NAMALWA (cell line): Measurements from ENCODE around the gene PTGR1.
A peak's percentile ranks its signal among the peaks of the same experiment; 100 is the strongest.
"Not testable (repeated sequence)": the region's sequence is repeated elsewhere in the genome, so short reads cannot be mapped to it uniquely, and the experiment has no call there.

ENCODE experiments used
- DNase-seq: peaks from one replicate; pipeline ENCODE4 v3.0.0-alpha.2; 2015; ENCODE audit warnings: low spot score

PTGR1 gene

DNA sequence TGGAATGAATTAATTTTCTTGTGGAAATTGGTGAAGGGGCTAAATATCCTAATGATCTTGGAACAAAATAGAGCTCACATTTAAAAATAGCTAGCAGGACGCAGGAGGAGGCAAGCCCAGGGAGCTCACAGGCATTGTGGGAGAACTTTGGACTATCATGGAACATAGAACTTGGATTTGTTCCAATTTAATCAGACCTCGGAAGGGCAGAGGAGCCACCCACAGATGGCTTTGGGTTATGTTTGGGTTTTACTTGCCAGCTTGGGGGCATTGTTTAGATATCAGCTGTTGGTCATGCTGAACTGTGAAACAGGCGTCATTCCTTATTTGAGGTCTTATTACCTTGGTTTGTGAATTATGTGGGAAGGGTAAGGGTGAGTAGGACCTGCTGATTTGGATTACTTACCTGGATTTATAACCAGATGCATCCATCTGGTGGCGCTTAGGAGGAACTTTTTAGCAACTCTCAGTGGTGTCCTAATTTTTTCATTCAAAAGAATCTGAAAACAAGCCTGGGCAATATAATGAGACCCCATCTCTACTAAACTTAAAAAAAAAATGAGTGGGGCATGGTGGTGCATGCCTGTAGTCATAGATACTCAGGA, 14.1 kb upstream of the PTGR1 start:
- no peak for DNase-seq

DNA sequence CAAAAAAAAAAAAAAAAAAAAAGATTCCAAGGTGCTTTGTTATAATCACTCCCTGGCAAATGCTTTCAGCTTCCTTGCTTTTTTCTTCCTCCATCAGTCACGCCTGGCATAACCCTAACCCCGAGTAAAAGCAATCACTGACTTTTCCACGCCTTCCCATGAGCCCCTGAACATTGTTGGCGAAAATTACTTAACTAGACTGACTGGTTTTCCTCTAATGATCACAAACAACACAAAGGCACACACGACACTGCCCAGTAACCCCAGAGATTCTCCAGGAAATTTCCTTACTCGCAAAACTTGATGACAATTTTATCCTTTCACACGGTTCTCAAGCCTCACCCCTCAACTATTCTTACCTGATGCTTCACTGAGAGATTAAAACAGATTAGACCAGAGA, 11.4 kb upstream of the PTGR1 start:
- no peak for DNase-seq

DNA sequence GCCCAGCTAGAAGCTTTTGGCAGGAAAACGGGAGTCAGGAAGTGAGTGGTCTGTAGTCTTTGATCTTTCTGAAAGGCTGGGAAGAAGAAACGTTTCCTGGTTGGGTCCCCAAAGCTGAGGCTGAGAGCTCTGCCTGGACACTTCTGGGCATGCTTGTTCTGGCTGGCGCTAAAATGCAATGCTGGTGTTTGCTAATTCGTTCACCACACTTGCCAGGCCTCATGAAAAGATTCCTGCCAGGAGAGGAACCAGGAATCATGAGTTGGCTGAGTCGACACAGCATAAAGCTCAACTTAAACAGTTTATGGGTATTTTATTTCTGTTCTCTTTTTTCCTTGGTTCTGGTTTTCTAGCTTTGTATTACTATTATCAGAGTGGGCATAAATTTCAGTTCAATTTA, 10.7 kb upstream of the PTGR1 start:
- DNase-seq: no peak

DNA sequence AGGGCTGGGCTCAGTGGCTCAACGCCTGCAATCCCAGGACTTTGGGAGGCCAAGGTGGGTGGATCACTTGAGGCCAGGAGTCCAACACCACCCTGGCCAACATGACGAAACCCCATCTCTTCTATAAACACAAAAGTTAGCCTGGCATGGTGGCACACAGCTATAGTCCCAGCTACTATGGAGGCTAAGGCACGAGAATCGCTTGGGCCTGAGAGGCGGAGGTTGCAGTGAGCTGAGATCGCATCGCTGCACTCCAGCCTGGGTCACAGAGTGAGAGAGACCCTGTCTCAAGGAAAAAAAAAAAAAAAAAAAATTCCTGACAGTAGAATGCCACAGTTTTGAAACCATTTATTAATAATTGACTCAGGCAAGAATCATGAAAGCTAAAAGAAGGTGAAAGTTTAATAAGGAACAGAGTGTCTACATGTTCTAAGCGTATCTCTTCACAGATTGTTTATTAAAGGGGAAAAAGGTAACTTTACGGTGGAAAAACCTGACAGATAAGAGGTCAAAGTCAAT, 5.7 kb upstream of the PTGR1 start:
- DNase-seq: no peak

DNA sequence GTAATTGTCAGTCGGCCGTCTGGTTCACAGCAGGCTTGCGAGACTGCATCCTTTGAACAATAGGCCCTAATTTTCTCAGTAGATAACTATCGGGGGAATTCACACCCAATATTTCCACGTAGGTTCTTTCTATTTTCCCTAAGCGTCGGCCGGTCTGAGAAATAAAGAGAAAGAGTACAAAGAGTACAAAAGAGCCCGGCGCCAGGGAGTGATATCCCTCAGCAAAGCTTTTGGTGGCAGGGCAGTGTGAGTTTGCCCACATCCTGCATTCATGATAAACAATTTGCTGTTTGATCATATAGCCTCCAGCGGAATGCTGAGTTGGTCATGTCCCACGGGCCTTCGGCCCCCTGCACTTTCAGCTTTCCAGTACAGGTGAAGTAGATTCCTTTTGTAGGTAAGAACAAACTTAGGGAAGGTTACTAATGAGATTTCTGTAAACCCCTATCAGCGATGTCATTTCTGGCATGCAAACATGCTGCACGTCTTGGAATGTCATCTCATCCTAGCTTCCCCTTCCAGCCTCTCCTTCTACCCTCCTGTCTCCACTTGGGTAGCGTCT, 4.7 kb upstream of the PTGR1 start:
- no peak for DNase-seq

DNA sequence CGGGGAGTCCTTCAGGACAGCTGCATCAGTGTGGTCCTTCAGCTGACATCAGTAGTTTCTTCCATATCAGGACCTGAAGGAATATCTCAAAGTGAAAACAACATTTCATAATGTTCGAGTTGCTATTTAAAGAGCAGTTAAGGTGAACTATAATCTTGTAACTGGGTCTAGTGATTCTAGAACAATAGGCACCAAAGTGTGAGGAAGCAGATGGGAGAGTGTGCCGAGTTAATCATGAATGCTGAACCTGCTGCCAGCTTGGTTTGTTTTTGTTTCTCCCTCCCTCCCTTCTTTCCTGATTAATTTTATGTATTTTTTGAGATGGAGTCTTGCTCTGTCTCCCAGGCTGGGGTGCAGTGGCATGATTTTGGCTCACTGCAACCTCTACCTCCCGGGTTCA, 3.6 kb upstream of the PTGR1 start:
- no peak for DNase-seq

DNA sequence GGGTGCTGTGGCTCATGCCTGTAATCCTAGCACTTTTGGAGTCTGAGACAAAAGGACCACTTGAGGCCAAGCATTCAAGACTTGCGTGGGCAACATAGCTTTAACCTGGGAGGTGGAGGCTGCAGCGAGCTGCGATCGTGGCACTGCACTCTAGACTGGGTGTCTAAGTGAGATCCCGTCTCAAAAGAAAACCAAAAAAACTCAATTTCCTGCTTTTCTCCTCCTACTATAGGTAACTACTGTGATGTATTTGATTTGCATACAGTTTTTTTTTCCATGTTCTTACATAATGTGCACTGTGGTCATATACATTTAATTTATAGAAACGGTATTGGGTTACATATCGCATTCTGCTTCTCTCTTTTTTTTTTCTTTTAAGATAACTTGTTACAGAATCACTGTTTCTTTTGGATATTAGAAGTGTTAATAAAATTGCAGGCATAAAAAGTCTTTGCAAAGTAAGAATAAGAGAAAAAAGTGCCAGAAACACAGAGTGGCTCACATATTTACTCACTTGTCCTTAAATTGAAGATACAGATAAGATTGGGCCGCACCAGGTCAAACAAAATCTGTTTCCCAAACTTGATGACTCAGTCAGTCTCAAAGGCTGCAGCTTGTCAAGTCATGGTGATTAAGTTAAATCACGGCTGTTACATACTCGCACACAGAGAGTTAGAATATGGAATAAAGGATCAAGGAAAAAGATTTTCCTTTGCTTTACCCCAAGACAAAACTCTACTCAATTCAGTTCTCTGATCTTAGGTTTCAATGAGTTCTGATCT, 2.0 kb upstream of the PTGR1 start:
- DNase-seq: no peak

DNA sequence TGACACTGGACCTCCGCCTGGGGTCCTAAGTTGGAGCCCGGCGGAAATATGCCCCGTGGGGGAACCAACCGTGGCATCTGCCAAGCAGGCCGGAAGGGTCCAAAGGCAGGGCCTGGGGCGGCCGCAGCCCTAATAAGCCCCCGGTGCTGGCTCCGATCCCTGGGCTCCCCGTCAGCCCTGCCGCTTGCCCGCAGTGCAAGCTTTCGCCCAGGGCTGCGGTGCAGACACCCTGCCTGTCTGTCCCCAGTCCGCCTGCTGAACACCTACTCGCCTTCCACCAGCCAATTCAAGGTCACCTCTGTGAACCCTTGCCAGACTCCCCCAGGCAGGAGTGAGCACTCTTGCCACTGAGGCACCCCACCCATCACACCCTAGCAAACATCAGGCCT, 502 bp upstream of the PTGR1 start:
- no peak for DNase-seq

DNA sequence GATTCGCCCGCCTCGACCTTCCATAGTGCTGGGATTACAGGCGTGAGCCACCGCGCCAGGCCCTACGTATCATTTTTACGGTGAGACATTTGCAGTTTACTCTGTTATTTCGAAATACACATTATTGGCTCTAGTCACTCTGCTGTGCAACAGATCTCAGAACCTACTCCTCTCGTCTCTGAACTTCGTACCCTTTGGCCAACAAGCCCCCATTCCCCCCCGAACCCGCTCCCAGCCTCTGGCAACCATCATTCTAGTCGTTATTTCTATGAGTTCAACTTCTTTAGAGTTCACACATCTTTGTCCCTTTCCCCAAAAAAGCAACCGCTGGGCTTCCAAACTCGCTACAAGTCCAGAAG, 735 bp downstream of the PTGR1 start:
- no peak for DNase-seq

DNA sequence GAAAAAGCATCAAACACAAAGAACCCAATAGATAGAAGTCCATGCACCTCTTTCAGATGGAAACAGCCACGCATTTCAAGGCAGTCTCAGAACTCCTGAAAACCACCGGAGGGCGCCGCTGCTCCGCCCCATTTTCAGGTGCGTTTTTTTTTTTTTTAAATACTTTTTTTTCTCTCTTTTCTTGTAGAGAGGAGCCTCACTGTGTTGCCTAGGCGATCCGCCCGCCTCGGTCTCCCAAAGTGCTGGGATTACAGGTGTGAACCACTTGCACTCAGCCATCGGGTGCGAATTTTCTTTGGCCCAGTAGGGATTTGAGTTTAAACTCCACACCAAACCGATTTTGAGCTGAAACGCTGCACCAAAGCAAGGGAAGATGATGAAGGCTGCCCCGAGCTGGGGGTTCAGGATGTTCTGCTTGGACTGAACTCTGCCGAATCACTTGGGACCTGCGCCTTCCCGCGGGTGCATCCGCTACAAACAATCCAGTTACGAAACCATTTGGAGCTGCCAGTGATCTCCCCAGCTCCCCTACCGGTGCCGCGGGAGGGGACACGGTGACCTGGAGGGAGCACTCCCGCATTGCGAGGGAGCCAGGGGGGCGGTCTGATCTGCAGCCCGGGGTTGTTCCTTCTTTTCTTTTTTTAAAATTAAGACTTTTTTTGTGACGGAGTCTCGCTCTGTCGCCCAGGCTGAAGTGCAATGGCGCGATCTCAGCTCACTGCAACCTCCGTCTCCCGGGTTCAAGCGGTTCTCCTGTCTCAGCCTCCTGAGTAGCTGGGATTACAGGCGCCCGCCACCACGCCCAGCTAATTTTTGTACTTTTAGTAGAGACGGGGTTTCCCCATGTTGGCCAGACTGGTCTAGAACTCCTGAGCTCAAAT, 1.4 kb downstream of the PTGR1 start:
- peak; percentile 72 for DNase-seq

DNA sequence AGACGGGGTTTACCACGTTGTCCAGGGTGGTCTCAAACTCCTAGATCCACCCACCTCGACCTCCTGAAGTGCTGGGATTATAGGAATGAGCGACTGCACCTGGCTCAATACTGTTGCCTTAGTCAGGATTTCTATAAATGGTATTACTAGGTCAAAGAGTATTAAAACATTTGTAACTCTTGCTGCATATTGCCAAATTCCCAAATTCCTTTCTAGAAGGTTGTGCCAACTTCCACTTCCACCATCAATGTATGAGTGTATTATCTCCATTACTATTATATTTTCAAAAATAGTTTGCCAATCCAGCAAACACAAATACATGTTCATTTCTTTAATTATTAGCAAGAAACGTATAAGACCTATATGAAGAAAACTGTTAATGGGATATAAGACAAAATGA, 10.6 kb downstream of the PTGR1 start:
- no peak for DNase-seq

DNA sequence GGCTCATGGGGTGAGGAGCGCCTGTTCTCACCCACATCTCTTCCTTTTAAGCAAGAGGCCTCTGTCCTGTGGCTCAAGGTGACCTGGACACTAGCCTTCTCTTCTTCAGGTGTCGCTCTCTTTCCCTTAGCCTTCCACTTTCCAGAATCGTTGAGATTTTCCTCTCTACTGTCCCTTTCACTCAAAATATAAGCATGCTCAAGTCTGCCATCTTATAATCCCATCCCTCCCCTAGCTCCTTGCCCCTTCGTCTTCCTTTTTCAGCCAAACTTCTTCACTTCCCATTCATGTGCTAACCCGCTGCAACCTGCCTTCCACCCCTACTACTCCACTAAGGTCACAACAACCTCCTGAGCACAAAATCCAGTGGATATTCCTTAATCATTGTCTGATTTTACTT, 13.1 kb downstream of the PTGR1 start:
- no peak for DNase-seq

DNA sequence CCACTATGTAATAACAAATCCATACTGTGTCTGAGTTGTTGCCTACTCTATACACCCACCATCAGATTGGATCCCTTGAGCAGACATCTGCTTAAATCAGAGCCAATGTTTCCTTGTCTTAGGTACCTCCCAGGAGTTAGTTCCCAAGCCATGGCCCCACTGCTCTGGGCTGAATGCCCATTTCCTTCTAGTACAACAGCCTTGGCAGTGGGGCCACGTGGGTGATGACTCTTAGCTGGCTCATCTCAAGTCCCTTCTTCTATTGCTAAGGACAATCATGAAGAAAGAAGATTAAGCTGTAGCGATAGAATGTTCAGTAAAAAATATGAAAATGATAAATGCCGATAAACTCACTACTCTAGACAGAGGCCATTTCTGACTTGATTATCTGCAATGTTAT, 16.6 kb downstream of the PTGR1 start:
- no peak for DNase-seq

DNA sequence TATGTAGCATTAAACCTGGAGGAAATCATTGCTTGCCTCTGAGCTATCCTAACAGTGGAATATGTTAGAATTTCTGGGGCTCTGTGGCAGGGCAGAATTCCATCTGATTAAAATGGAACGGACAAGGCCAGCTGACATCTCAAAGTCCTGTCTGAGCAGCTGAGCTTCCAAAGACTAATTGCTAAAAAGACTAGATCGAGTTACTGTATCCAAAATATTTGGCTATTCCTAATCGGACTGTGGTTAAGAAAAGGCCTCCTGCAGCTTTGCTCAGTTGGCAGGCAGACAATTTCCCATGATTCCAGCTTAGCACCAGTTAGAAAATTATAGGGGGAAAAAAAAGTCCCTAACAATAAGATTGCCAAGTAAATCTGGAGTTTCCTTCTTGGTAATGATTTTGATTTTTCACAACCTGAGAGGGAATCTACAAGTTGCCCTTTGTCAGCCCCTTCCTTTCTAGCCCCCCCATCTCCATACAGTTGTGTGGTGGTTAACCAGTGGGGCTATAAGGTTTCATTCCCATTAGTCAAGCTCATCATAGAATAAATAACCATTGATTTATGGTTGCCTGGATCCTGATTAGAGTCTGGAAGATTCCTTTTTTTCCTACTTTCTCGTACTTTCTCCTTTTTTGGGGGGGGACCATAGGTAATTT, 26.4 kb downstream of the PTGR1 start:
- no peak for DNase-seq

DNA sequence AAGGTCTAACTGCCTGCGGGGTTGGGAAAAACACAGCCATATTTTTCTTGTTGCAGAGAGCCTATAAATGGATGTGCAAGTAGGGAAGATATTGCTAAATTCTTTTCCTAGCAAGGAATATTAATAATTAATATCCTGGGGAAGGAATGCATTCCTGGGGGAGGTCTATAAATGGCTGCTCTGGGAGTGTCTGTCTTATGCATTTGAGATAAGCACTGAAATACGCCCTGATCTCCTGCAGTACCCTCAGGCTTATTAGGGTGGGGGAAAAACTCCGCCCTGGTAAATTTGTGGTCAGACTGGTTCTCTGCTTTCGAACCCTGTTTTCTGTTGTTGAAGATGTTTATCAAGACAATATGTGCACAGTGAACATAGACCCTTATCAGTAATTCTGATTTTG, 31.3 kb downstream of the PTGR1 start:
- DNase-seq: not testable (repeated sequence)

DNA sequence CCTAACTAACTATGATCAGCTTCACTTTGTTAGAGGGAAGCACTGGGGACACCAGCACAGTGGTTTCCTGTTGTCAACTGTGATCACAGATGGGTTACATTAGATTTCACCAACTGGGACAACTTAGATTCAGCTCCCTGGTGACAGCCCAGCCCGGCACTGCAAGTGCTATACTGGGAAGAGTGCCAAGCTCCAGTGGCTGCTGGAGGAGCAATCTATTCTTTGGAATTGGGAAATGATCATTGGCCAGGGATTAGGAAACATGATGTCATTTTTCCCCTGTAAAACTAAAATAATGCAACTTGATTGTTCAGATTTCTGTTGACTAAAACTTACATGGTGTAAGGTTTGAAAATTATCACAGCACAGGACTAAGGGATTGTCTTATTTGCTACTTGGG, 33.2 kb downstream of the PTGR1 start:
- DNase-seq: no peak

DNA sequence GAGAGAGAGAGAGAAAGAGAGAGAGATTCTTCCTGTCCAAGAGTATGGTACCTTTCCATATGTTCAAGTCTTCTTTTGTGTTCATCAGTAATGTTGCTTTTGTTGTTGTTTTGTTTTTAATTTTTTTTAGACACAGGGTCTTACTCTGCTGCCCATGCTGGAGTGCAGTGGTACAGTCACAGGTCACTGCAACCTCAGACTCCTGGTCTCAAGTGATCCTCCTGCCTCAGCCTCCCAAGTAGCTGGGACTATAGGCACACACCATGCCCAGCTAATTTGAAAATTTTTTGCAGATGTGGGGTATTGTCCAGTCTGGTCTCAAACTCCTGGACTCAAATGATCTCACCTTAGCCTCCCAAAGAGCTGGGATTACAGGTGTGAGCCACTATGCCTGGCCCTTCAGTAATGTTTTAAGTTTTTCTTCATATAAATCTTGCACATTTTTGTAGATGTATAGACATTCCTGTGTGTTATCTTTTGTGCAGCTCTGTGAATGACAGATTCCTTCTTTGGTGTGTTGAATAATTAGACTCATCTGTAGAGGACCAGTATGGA, 38.2 kb downstream of the PTGR1 start:
- DNase-seq: no peak

DNA sequence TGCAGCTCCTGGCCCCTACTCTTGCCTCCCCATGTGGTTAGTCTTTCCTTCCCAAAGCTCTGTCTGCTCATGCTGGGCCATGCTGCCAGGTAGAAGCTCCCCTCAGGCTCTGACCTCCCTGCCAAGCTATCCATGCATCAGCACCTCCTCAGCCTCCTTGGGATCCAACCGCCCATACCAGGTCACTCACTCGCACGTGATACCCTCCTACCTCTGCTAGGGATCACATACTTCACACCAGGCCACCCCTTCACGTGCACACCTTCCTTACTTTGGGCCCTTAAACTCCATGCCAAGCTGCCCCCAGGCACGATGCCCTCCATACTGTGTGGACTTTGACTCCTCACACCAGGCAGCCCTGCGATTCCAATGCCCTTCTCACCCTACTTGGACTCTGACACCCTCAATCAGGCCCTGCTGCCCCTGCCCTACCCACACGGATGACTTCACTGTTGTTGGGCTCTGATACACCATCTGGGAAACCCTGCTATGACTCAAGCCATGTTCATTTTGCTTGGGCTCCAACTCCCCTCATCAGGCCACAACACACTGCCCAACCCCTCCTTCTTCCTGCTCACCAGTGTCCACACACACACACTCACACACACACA, 40.3 kb downstream of the PTGR1 start:
- DNase-seq: no peak

DNA sequence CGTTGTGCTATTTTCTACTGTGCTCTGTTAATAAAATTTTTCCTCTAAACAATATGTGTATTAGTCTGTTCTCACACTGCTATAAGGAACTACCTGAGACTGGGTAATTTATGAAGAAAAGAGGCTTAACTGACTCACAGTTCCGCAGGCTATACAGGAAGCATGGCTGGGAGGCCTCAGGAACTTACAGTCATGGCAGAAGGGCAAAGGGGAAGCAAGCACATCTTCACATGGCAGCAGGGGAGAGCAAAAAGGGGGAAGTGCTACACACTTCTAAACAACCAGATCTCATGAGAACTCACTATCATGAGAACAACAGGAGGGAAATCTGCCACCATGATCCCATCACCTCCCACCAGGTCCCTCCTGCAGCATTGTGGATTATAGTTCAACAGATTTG, 44.0 kb downstream of the PTGR1 start:
- DNase-seq: not testable (repeated sequence)

DNA sequence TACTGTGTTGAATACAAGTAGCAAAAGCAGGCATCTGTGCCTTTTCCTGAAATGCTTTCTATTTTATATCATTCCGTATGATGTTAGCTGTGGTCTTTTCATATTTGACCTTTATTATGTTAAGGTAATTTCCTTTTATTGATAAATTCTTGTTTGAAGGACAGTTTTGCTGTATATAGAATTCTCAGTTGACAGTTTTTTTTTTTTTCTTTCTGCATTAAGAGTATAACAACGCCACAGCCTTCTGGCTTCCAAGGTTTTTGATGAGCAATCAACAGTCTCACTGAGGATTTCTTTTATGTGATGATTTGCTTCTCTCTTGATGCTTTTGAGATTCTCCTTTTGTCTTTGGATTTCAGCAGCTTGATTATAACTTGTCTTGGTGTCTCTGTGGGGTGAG, 50.8 kb downstream of the PTGR1 start:
- DNase-seq: no peak

DNA sequence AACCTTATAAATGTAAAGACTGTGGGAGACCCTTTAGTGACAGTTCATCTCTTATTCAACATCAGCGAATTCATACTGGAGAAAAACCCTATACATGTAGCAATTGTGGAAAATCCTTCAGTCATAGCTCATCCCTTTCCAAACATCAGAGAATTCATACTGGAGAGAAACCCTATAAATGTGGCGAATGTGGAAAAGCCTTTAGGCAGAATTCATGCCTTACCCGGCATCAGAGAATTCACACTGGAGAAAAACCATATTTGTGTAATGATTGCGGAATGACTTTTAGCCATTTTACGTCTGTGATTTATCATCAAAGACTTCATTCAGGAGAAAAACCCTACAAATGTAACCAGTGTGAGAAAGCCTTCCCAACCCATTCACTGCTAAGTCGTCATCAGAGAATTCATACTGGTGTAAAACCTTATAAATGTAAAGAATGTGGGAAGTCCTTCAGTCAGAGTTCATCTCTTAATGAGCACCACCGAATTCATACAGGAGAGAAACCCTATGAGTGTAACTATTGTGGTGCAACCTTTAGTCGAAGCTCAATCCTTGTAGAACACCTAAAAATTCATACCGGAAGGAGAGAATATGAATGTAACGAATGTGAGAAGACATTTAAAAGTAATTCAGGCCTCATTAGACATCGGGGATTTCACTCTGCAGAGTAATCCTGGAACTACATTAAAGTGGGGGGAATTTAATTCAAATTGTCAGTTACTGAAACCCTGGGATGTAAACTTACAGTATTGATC, 56.8 kb downstream of the PTGR1 start:
- no peak for DNase-seq
